ENCODE results near the gene TNFAIP3.

Gene TNFAIP3

DNA sequence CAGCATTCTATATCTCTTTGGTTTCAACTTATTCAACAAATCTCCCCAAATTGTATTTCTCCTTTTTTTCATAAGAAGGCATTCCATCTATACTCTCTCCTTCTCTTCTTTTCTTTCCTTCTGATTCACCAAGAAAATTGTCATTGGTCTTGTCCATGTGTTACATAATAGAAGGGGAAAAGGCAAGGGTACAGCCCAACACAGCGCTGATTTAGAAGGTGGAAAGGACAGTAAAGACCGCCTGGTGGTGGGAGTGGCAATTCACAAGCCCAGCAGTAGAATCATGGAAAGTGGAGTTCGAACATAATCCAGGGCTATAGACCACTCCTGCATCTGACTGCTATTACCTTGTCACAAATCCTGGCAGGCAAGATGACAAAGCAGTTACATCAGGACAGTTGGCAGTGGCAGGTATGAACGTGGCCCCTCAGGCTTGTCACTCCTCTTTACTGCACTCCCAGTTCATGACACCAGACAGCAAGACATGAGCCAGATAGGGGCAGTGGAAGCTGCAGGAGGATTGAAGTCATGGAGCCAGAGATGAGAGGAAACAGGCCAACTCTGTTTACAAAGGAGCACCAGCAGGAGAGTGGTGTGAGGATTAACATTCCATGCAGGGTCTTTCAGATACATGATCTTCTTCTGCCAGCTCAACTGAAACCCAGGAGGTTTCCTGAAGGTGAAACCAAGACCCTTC lies 2.1 kb upstream of the TNFAIP3 start:
- no peak for DNase-seq (ENCODE audit: low spot score)

DNA sequence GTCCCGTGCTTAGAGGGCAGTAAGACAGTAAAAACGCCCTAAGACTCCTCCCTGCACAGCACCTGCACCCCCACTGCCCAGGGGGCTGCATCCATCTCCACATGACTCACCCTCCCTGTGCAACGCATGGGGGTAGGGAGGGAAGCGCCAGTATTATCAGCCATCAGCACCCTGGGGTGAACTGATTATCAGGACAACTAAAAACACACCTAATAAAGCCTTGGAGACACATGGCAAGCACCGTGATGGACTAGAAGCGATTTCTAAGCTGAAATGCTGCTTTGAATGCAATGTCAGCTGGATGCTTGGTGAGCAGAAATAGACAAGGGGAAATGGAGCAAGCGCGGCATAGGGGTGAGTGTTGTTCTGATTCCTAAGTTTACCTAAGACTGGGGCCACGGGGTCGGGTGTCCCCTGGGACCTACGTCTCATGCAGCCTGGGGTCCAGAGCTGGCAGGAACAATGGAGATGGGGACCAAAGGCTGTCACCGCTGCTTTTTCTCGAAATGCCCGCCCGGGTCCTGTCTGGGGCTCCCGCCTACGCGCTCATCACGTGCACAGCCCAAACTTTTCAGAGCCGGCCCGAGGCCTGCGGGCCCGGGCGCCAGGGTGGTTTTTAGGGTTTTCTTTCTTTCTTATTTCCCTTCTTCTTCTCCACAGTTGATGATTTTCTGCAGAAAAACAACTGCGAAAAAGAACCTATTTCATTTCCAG lies 702 bp upstream of the TNFAIP3 start:
- DNase-seq (ENCODE audit: low spot score) = no peak

DNA sequence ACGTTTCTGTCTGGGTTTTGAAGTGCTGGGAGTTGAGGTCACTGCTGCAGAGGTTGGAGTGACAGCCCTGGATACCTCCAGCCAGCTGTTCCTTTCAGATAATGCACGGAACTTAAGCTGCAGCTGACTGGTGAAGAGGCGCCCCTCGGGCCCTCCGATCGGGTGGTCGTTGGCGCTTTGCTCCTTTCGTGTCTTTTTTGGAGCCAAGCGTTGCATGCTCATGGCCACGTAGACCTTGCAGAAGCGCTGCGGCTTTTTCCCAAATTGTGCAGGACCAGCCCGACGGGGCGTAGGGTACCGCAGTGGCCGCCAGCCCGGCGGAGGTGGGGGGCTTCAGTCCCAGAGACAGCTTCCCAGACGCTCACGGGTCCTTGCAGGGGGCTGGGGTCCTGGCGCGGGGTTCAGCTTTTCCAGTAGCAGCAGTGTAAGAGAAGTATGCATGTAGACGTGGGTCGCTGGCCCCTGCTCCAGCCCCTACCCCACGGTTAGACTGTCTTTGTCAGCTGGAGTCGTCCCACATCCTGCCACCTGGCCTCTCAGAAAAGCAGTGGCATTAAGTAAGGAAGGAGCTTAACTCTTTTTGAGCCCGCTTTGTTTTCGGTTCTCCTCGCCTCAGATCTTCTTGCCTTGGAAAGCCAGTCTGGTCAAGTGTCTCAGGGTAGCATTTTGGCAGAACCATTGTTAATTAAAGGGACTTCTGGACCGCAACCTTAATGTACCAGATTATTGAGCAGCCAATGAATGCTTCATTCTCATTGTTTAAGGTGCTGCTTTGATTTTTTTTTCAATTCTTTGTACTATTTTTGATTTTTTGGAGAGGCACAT lies 838 bp downstream of the TNFAIP3 start:
- no peak for DNase-seq (ENCODE audit: low spot score)

DNA sequence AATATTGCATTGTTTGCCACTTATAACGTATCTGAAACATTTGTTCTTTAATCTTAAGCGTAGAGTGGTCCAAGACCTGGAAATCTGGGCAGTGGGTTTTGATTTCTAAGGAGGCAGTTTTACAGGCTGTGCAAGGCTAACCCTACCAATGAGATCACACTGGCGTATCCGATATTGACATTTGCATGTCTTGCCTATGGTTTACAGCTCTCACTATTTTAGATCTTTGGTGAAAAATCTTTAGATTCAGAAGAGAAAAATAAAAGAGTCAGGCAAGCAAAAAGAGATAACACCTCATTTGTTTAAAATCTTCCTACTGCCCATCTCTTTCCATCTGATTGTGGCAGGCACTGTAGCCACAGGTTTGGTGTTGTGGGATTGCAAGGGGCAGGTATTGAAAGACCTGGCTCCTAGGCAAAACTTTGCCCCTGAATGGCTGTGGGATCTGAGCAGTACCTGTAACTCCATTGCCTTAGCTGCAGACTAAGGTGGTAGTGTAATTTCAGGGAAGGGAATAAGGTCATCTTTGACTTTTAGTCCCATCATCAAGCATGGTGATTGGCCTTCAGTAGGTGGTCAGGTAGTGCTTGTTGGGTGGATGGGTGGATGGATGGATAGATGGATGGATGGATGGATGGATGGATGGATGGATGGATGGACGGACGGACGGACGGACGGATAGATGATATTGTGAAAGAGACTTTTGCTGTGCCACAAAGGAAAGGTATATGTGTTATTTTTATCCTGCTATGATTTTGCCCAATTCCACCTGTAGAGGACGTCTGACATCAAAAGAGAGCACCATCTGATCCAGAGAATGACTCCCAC lies 1.9 kb downstream of the TNFAIP3 start:
- no peak for DNase-seq (ENCODE audit: low spot score)

DNA sequence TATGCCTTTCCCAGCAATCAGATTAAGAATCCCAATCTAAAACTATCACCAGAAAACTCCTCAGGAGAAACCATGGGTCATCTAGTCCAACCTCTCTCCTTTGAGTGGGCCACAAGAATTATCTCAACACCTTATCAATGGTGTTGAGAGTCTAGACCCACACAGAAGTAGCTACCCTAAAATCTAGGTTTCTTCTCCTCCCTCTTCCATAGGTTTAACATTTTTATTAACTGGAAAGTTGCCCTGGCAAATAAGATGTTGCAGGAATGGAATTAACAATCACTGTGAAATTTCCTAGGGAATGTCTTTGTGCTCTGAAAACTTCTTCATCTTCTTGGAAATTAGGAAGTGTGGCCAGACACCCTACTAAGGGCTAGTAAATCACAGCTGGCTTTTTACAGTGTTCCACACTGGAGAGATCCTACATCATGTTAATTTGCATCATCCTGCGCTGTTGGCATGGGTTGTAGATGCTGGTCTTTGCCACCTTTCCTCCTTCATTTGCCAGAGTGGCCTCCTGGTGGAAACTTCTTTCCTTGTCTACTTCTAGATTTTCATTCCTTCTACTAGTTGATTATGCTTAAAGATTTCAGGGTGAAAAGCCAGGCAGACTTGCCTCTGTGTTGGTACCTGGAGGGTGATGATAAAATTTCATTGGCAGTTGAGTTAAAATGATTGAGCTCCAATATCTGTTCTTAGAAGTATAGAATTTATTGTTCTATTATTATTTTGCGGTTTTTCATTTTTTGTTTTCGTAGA lies 2.7 kb downstream of the TNFAIP3 start:
- no peak for DNase-seq (ENCODE audit: low spot score)

DNA sequence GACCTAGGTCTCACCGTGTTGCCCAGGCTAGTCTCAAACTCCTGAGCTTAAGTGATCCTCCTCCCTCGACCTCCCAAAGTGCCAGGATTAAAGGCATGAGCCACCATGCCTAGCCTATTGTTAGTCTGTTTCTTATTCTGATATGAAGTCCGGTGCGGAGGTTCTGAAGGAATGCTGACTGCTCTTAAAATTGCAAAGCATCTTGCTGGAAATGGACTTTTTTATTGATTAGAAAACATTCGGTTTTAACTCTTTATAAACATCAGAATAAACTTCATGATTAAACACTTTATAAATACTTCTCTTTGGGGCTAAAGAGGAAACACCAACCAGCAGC lies 3.2 kb downstream of the TNFAIP3 start:
- DNase-seq (ENCODE audit: low spot score) = no peak

DNA sequence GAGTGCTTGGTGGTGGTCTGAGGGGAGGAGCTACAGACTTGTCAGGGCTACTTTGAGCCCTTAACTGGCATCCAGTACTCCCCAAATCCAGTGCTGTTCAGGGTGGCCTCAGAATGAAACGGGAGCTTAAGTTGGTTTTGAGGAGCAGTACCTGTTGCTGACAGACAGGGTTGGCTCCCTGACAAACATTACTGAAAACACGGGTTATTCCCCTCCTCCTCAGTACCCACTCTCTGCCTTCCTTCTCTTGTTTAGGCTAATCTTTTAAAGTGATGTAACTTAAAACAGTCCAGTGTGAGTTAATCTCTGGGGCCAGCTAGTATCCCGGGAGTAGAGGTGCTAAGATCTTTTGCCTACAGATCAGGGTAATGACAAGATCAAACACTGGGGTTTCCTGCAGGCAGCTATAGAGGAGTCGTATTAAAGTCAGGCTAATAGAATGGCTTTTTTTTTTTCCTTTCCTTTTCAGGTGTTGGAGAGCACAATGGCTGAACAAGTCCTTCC lies 3.7 kb downstream of the TNFAIP3 start:
- no peak for DNase-seq (ENCODE audit: low spot score)

DNA sequence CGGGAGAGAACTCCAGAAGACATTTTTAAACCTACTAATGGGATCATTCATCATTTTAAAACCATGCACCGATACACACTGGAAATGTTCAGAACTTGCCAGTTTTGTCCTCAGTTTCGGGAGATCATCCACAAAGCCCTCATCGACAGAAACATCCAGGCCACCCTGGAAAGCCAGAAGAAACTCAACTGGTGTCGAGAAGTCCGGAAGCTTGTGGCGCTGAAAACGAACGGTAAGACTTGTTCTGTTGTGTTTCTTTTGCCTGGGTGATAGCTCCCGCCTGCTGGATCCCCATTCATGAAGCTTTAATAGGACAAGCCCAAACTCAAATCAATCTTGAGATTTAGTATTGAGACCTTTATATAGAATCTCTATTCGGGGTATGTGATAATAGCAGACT lies 4.2 kb downstream of the TNFAIP3 start:
- DNase-seq (ENCODE audit: low spot score) = no peak

DNA sequence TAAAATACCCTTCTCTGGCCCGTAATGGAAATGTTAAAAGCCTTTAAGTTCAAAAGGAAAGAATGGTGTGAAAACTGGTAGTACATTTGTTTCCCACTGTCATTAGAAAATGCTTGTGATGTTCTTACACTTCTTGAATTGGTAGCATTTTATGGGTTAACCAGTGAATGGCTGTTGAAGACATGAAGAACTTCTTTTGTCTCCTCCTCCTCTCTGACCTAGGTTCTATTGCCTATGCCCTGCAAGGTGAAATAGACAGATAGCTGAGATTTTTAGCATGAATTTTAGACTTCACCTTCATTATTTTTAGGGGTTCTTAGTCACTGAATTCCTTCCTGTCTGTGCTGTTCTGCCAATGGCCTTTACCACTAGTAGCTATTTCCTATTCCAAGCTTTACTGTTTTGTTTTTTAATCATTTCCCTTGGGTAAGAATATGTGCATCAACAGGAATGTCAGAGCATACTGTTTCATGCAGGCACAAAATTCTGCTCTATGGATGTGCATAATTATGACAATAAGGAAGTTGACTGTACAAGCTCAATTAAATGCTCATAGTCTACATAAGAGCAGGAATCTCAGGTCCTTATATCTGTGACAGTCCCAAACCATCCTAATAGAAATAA lies 4.9 kb downstream of the TNFAIP3 start:
- DNase-seq (ENCODE audit: low spot score) = no peak

DNA sequence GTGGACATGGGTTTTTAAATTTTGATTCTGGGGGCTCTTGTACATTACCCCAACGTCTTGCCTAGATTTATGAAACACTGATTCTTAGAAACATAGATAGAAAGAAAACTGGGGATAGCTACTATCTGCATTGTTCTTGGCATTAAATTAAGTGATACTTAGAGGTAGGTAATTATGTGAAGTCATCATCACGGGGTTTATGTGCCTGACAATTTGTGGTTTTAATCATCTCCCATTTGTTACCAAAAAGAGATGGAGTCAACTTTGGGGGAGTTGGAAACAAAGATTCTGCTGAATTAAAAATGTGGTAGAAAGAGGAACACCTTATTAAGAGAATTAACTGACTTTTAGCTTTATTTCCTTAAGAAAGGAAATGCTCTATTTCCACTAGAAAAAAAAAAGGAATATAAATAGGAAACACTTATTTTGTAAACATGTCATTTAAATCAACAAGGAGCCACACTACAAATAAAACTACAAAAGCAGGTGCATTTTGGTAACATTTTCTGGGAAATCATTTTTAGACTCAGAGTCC lies 5.6 kb downstream of the TNFAIP3 start:
- no peak for DNase-seq (ENCODE audit: low spot score)

DNA sequence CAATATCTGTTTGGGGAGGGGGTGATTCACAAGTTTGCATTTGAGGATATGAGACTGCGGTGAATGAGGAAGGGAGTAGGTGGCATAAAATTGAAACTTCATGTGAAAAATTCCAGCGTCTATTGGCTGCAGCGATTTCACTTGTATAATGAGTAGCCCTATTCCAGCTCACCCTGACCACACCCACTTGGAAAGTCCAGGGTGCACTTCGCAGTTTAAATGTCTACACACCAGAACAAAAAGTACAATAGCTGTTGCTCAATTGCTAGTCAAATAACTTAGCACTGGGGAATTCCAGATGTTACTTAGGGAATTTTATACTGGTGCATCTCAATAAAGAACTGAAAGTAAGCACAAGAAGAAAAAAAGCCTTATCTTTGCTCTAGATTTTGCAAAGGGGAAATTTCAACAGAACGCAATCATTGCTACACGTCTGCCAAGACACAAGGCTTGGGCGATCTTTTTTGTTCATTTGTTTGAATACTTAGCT lies 6.3 kb downstream of the TNFAIP3 start:
- DNase-seq (ENCODE audit: low spot score) = peak; percentile 75

DNA sequence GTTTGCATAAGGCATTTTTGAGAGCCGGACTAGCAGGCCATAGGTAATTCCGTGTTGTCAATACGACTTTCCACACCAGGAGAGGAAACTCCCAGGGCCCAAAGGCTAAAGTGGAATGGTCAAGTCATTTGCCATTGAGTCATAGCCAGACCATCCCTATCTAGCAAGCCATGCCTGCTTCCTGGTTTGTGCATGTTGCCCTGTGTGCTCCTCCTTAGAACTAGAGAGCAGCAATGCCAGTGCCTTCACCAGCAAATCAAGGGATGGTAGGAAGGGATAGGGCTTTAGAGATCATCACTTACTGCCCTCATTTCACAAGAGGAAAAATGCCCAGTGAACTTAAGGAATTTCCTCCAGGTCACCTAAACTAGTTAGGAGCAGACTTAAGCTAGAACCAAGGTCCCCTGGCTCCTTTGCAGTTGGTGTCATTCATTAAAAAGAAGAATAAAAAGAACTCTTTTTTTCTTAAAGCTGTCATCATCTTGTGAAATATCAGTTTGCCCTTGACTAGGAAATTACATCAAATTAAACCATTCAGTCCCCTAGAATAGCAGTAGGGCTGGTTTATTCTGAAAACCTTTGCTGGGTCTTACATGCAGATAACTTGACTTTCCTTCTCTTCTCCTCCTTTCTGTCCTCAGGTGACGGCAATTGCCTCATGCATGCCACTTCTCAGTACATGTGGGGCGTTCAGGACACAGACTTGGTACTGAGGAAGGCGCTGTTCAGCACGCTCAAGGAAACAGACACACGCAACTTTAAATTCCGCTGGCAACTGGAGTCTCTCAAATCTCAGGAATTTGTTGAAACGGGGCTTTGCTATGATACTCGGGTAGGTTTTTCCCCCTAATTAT lies 7.4 kb downstream of the TNFAIP3 start:
- no peak for DNase-seq (ENCODE audit: low spot score)

DNA sequence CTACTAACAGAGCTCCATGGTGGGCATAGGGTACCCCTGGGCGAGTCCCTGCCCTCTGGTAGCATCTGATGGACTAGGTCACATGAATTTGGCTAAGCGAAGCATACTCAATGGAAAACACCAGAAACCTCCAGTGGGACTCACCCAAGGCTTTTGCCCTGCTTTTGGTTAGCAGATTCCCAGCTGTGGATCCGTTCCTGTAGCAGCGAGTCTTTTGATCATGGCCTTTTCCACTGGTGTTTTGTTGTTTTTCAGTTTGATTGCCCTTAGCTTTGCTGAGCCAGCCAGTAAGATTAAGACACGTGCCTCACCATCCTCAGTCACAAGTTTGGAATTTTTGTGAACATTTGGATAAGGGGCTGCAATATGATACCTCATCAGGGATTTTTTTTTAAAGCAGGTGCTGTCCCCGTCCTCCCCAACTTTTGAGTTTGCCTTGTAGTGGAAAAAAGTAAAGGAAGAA lies 8.0 kb downstream of the TNFAIP3 start:
- DNase-seq (ENCODE audit: low spot score) = no peak

DNA sequence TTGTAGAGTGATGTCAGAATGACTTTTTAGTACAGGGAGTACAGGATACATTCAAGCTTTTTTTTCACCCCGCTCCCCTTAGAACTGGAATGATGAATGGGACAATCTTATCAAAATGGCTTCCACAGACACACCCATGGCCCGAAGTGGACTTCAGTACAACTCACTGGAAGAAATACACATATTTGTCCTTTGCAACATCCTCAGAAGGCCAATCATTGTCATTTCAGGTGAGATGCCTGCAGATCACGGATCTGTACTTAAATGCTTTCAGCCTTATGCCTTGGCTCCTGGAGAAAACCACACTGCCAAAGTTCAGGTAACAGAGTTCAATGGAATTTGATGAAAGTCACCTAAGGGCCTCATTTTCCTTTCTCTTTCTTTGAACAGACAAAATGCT lies 8.5 kb downstream of the TNFAIP3 start:
- DNase-seq (ENCODE audit: low spot score) = no peak

DNA sequence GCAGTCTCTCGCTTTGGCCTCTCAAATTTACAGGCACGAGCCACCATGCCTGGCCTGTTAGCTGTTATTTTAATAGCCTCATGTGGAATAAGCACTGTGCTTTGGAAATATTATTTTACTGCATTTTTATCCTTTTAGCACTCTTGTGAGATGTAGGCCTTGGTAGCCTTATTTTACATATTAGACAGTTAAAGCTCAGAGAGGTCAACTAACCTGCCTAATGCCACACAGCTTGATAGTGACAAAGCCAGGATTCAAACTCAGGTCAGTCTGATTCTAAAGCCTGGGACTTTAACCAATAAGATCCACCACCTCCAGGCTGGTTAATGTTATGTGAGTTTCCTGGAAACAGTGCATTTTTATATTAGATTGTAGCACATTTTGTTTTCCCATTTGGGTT lies 9.5 kb downstream of the TNFAIP3 start:
- no peak for DNase-seq (ENCODE audit: low spot score)

DNA sequence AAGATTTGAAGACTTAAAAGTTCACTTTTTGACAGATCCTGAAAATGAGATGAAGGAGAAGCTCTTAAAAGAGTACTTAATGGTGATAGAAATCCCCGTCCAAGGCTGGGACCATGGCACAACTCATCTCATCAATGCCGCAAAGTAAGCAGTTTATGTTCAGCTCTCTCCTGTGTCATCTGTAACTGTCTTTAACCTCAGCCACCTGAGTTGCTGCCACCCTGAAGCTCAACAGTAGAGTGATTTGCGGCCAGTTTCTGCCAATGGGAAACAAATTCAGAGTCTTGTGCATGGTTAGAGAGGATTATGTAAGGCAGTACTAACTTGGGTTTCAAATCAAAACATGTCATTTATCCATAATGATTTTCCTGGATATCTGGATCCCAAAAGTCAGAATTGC lies 10.1 kb downstream of the TNFAIP3 start:
- DNase-seq (ENCODE audit: low spot score) = no peak

DNA sequence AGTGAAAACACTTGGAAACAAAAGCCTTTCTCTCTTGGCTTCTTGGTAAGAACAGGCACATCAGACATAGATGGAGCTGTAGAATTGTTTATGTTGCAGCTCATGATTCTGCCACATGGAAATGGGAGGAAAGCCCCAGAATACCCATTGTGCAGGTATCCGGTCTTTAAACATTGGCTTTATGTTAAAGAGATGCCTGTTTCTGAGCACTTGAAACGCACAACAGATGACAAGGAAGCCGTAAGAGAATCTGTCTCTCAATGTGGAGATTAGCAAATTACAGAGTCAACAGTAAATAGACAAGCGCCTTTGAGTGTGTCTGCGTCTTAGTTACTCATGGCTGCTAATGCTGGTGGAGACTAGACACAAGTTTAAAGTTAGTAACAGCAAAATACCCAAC lies 10.5 kb downstream of the TNFAIP3 start:
- DNase-seq (ENCODE audit: low spot score) = no peak

DNA sequence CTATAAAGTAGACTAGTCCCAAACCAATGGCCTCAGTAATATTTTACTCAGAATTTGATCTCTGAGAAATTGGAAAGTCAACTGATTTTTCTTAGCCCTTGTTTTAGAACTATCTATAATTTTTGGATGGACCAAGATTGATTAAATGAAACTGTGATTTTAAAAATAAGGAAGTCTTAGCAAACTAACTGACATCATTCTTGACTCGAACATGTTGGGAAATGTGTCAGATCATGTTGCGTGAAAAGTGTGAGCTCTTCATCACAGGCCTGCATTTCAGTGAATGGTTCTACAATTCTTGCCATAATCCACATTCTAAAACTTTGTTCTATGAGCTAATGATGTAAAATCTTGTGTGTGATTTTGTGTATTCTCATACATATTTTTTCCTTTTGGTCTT lies 11.0 kb downstream of the TNFAIP3 start:
- no peak for DNase-seq (ENCODE audit: low spot score)
